PC-3 (cell line): Measurements from ENCODE around the gene SH3BP5. TPM values are rescaled to one million over a fixed set of nuclear protein-coding genes. Genes with fewer than 3 reads are reported as not detected.

Source experiments
- ATAC-seq: fragments of 200-7000 bp; cut with Tn5 transposase; 2 replicates; pipeline ENCODE4 v1.9.1; 2020; ENCODE audit warnings: mild to moderate bottlenecking, moderate library complexity
- BruUV-seq: library from RNA; stranded (reverse); fragments of 400-500 nt; replicated peaks from 2 replicates; lab custom pipeline; 2021; lab: Mats Ljungman, UMichigan
- CTCF ChIA-PET: fragments of 300-600 bp; sonication (Branson Sonifier 250); formaldehyde crosslinking; loops from one replicate; lab custom pipeline; 2022; ENCODE audit warnings: antibody characterized with exemption; lab: Charles Lee
- POLR2A ChIA-PET: fragments of 300-600 bp; sonication (Branson Sonifier 250); formaldehyde crosslinking; loops from one replicate; lab custom pipeline; 2022; ENCODE audit warnings: antibody characterized with exemption; ENCODE audit not compliant: unreplicated experiment; lab: Charles Lee
- DNase-seq: peaks from one replicate; pipeline ENCODE4 v3.0.0-alpha.2; 2015
- H2AFZ ChIP-seq: fragments of 300-600 bp; sonication (generic); 2 replicates; pipeline ENCODE4 v1.6.0; 2016; ENCODE audit warnings: antibody characterized with exemption, low read length
- H3F3A ChIP-seq: fragments of 300-600 bp; sonication (generic); one replicate; pipeline ENCODE4 v1.6.0; 2017; ENCODE audit warnings: antibody characterized with exemption, low read length, control low read depth, mild to moderate bottlenecking; ENCODE audit not compliant: unreplicated experiment
- H3K27ac ChIP-seq: fragments of 300-600 bp; sonication (generic); 2 replicates; pipeline ENCODE4 v1.5.1; 2016; ENCODE audit warnings: mild to moderate bottlenecking, low read length
- H3K27me3 ChIP-seq: fragments of 300-600 bp; sonication (generic); 2 replicates; pipeline ENCODE4 v1.6.1; 2016; ENCODE audit warnings: low read length, mixed read lengths
- H3K36me3 ChIP-seq: fragments of 300-600 bp; sonication (generic); 2 replicates; pipeline ENCODE4 v1.6.1; 2016; ENCODE audit warnings: low read depth, mixed run types, low read length, mixed read lengths
- H3K4me1 ChIP-seq: fragments of 300-600 bp; sonication (generic); 2 replicates; pipeline ENCODE4 v1.5.1; 2016; ENCODE audit warnings: low read length; ENCODE audit not compliant: insufficient read depth
- H3K4me2 ChIP-seq: fragments of 300-600 bp; sonication (generic); 2 replicates; pipeline ENCODE4 v1.6.0; 2016; ENCODE audit warnings: low read length
- H3K4me3 ChIP-seq: fragments of 300-600 bp; sonication (generic); 2 replicates; pipeline ENCODE4 v1.5.1; 2016; ENCODE audit warnings: mild to moderate bottlenecking, low read length, mixed read lengths
- H3K79me2 ChIP-seq: fragments of 300-600 bp; sonication (generic); 2 replicates; pipeline ENCODE4 v1.6.1; 2017; ENCODE audit warnings: low read length, mixed read lengths
- H3K9ac ChIP-seq: fragments of 300-600 bp; sonication (generic); 2 replicates; pipeline ENCODE4 v1.6.0; 2016; ENCODE audit warnings: mild to moderate bottlenecking, low read length
- H3K9me2 ChIP-seq: fragments of 300-600 bp; sonication (generic); replicated peaks from 2 replicates; pipeline ENCODE4 v1.6.1; 2016; ENCODE audit warnings: mixed run types, low read length, mixed read lengths
- H3K9me3 ChIP-seq: fragments of 300-600 bp; sonication (generic); 2 replicates; pipeline ENCODE4 v1.6.1; 2016; ENCODE audit warnings: low read length, mixed read lengths
- H4K20me1 ChIP-seq: fragments of 300-600 bp; sonication (generic); 2 replicates; pipeline ENCODE4 v1.6.1; 2016; ENCODE audit warnings: low read length, mixed read lengths
- intact Hi-C: fragments of 100-400 bp; cut with micrococcal nuclease; formaldehyde crosslinking; loops from 2 replicates; pipeline ENCODE4 v1.9.0; 2023
- total RNA-seq: library from RNA; depleted of rRNA; stranded (reverse); fragments of >200 nt; gene quantifications from 2 replicates; pipeline ENCODE4 v1.2.3, GENCODE V29; 2014; rRNA removed
- TF ChIP-seq, protein P1 (sequence below): fragments of 300-600 bp; sonication (generic); conservative IDR thresholded peaks from 2 replicates; pipeline ENCODE4 v1.5.1; 2017; ENCODE audit warnings: antibody characterized with exemption, low read depth, mild to moderate bottlenecking, low read length

SH3BP5 gene
- total RNA-seq, 1 experiment from 2014 or later: 21.2 TPM

DNA sequence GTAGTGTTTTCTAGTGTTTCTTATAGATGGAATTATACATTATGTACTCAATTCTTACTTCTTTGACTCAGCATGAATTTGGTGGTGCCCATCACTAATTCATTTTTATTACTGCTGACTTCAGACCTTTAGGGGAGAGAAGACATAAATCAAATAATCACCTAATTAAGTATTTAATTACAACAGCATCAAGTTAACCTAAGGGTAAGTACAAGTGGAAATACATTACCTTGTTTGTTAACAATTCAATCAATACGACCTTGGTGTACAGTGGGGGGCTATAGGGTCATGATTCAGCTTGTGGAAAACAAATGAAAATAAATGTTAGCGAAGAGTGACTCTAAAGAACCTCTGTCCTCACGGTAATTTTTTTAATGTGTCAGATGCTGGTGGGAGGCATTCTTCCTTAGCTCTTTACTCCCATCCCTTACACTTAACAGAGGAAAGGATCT, 126.9 kb downstream of the SH3BP5 start:
- ChIA-PET POLR2A (interaction anchor here (0.5 to 0.8 kb wide), 7 partner anchors 17 to 947 kb away, joined by 3 to 10 read pairs (median 5); partner anchors contain the start of gene MRPS25), CTCF (interaction anchor here (0.6 to 1.1 kb wide), 4 partner anchors 62 to 1062 kb away, joined by 3 to 5 read pairs (median 5); no protein-coding TSS in a partner anchor)
- Histone ChIP-seq H3K4me2 (peak overlapping the region; percentile 78), H3K4me3 (peak overlapping the region; percentile 92), H3K9ac (peak overlapping the region; percentile 88), H4K20me1 (peaks cover 13% of the 10 kb centered on the region), H3K27me3 (no peaks in the 10 kb centered on the region), H3K9me3 (no peaks in the 10 kb centered on the region), H3K79me2 (peaks cover 43% of the 10 kb centered on the region), H3F3A (no peaks in the 10 kb centered on the region), H3K9me2 (no peaks in the 10 kb centered on the region), H3K27ac (no peak overlapping the region), H2AFZ (peak overlapping the region; percentile 90), H3K36me3 (peaks cover 3% of the 10 kb centered on the region; the same call in 1 of the 2 replicates), H3K4me1 (peaks cover 27% of the 10 kb centered on the region)
- TF ChIP-seq, protein P1, sequence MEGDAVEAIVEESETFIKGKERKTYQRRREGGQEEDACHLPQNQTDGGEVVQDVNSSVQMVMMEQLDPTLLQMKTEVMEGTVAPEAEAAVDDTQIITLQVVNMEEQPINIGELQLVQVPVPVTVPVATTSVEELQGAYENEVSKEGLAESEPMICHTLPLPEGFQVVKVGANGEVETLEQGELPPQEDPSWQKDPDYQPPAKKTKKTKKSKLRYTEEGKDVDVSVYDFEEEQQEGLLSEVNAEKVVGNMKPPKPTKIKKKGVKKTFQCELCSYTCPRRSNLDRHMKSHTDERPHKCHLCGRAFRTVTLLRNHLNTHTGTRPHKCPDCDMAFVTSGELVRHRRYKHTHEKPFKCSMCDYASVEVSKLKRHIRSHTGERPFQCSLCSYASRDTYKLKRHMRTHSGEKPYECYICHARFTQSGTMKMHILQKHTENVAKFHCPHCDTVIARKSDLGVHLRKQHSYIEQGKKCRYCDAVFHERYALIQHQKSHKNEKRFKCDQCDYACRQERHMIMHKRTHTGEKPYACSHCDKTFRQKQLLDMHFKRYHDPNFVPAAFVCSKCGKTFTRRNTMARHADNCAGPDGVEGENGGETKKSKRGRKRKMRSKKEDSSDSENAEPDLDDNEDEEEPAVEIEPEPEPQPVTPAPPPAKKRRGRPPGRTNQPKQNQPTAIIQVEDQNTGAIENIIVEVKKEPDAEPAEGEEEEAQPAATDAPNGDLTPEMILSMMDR: no peak
- no peak for DNase-seq
- intact Hi-C loops: loop anchor here (5.0 kb wide), 1 partner anchor 98 kb away; no protein-coding TSS in a partner anchor
- no peak for ATAC-seq
- TSS peak; percentile 98 for BruUV-seq

Other genes with a start within 250 kb of the SH3BP5 start
- 18.7 and 26.8 TPM in 2 replicates for gene RBSN, start 233.4 kb downstream of the SH3BP5 start, total RNA-seq
- 30.2 and 32.7 TPM in 2 replicates for gene CAPN7, start 126.3 kb downstream of the SH3BP5 start, total RNA-seq
- 22.4 and 27.5 TPM in 2 replicates for gene METTL6, start 95.0 kb upstream of the SH3BP5 start, total RNA-seq
- 28.6 and 35.3 TPM in 2 replicates for gene EAF1, start 95.0 kb upstream of the SH3BP5 start, total RNA-seq
- gene COLQ, start 189.1 kb upstream of the SH3BP5 start, total RNA-seq: 1.5 and 1.8 TPM in 2 replicates